Inferior parietal cortex (tissue), 1 donor: ENCODE measurements around the gene MAT1A.
"Not testable (repeated sequence)": the region's sequence is repeated elsewhere in the genome, so short reads cannot be mapped to it uniquely, and the experiment has no call there.

Experiments
- DNase-seq: peaks from one replicate; pipeline ENCODE4 v3.0.0-alpha.2; 2016; ENCODE audit errors: extremely low spot score

The MAT1A gene

GRCh38 chr10:80264081-80265056 lies 25.1 kb downstream of the MAT1A start:
- no peak for DNase-seq

GRCh38 chr10:80261316-80262030 lies 28.0 kb downstream of the MAT1A start:
- DNase-seq: no peak

- DNase-seq: peak; percentile 57
These were observed 28.9 kb downstream of the MAT1A start for GRCh38 chr10:80260295-80261243.

- DNase-seq: no peak
These were observed 30.0 kb downstream of the MAT1A start for GRCh38 chr10:80259405-80259871.

GRCh38 chr10:80256798-80257197 lies 32.7 kb downstream of the MAT1A start:
- not testable (repeated sequence) for DNase-seq

- DNase-seq: not testable (repeated sequence)
These were observed 34.7 kb downstream of the MAT1A start for GRCh38 chr10:80254726-80255125.

GRCh38 chr10:80253963-80254271 lies 35.5 kb downstream of the MAT1A start:
- not testable (repeated sequence) for DNase-seq

GRCh38 chr10:80253266-80253962 lies 36.0 kb downstream of the MAT1A start:
- DNase-seq: no peak

GRCh38 chr10:80252296-80252887 lies 37.1 kb downstream of the MAT1A start:
- no peak for DNase-seq

- not testable (repeated sequence) for DNase-seq
These were observed 37.7 kb downstream of the MAT1A start for GRCh38 chr10:80251703-80252280.

GRCh38 chr10:80250399-80250798 lies 39.1 kb downstream of the MAT1A start:
- DNase-seq: not testable (repeated sequence)

- not testable (repeated sequence) for DNase-seq
These were observed 39.6 kb downstream of the MAT1A start for GRCh38 chr10:80249906-80250305.

GRCh38 chr10:80247611-80248010 lies 41.8 kb downstream of the MAT1A start:
- DNase-seq: not testable (repeated sequence)

- not testable (repeated sequence) for DNase-seq
These were observed 45.1 kb downstream of the MAT1A start for GRCh38 chr10:80244371-80244770.

- not testable (repeated sequence) for DNase-seq
These were observed 47.1 kb downstream of the MAT1A start for GRCh38 chr10:80242341-80242740.

- DNase-seq: not testable (repeated sequence)
These were observed 53.0 kb downstream of the MAT1A start for GRCh38 chr10:80236457-80236856.

- DNase-seq: not testable (repeated sequence)
These were observed 54.9 kb downstream of the MAT1A start for GRCh38 chr10:80234331-80235235.

GRCh38 chr10:80233871-80234270 lies 55.6 kb downstream of the MAT1A start:
- DNase-seq: not testable (repeated sequence)

GRCh38 chr10:80226723-80227122 lies 62.7 kb downstream of the MAT1A start:
- not testable (repeated sequence) for DNase-seq
